Progenitor cell of endocrine pancreas (in vitro differentiated cells): ENCODE measurements around the gene FGR. TPM values are rescaled to one million over a fixed set of nuclear protein-coding genes. Genes with fewer than 3 reads are reported as not detected.

Experiments
- DNase-seq: peaks from one replicate; pipeline ENCODE4 v3.0.0; 2021; ENCODE audit warnings: low spot score; ENCODE audit not compliant: unreplicated experiment
- H3K27ac Mint-ChIP-seq: 2 replicates; pipeline ENCODE4 v1.8.0; 2021; ENCODE audit warnings: mild to moderate bottlenecking, moderate library complexity, mixed read lengths
- H3K27me3 Mint-ChIP-seq: 2 replicates; pipeline ENCODE4 v1.8.0; 2021; ENCODE audit warnings: mixed read lengths
- H3K36me3 Mint-ChIP-seq: 2 replicates; pipeline ENCODE4 v1.8.0; 2022; ENCODE audit warnings: mixed read lengths; ENCODE audit not compliant: insufficient read depth
- H3K4me1 Mint-ChIP-seq: 2 replicates; pipeline ENCODE4 v1.8.0; 2021; ENCODE audit warnings: low read depth, mixed read lengths
- H3K4me3 Mint-ChIP-seq: 2 replicates; pipeline ENCODE4 v1.8.0; 2021; ENCODE audit warnings: low read depth, mild to moderate bottlenecking, moderate library complexity, mixed read lengths
- H3K9me3 Mint-ChIP-seq: 2 replicates; pipeline ENCODE4 v1.8.0; 2021; ENCODE audit warnings: low read depth, mixed read lengths
- CTCF ChIP-seq: fragments of 200-600 bp; sonication (generic); IDR thresholded peaks from one replicate; pipeline ENCODE4 v1.5.0; 2021; ENCODE audit warnings: antibody characterized with exemption, mild to moderate bottlenecking; ENCODE audit not compliant: unreplicated experiment
- total RNA-seq: library from RNA; stranded (reverse); gene quantifications from 2 replicates; pipeline ENCODE4 v1.2.1, GENCODE V29; 2021

FGR gene
- total RNA-seq, 1 donor from 2014 or later, result not detected

DNA sequence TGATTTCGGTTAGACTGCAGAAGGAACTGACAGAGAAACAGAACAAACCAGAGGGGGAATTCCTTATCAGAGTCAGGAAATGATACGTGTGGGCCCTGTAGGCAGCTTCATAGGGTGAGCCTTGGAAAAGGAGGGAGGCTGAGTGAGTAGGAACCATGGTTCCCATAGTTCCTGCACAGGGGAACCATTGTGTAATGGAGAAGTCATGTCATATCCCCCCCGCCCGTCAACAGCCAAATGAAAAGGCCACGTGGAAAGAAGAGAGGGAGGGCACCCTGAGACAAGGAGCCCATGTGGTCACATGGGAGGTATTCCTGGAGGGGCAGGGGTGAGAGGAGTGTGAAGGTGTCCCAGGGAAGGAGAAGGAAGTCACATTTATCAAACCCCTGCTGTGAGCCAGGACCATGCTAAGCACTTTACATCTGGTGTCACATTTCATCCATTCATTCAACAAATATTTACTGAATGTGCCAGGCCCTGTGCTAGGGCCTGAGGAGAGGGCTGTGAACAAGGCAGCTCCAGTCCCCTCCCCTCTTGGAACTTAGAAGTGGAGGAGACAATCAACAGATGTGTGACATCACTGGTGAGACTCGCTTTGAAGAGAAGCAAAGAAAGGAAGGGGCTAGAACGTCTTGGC is 15.7 kb upstream of the FGR start:
- no peak overlapping the region for H3K4me3 Mint-ChIP-seq
- H3K4me1 Mint-ChIP-seq, result peaks cover 23% of the 10 kb centered on the region
- TF ChIP-seq CTCF, result no peak
- H3K27me3 Mint-ChIP-seq, result peaks cover 6% of the 10 kb centered on the region
- H3K9me3 Mint-ChIP-seq, result no peaks in the 10 kb centered on the region
- H3K36me3 Mint-ChIP-seq, result no peaks in the 10 kb centered on the region
- H3K27ac Mint-ChIP-seq, result peak overlapping the region; percentile 23
- no peak for DNase-seq

- H3K36me3 Mint-ChIP-seq, result no peaks in the 10 kb centered on the region
- no peak for DNase-seq
- peaks cover 18% of the 10 kb centered on the region for H3K4me1 Mint-ChIP-seq
- H3K27me3 Mint-ChIP-seq, result peaks cover 10% of the 10 kb centered on the region
- H3K27ac Mint-ChIP-seq, result peak overlapping the region; percentile 20
- H3K9me3 Mint-ChIP-seq, result no peaks in the 10 kb centered on the region
- H3K4me3 Mint-ChIP-seq, result no peak overlapping the region
- no peak for TF ChIP-seq CTCF
Measured at GRCh38 chr1:27650171-27650538, 15.2 kb upstream of the FGR start.

GRCh38 chr1:27649306-27649635 is 14.3 kb upstream of the FGR start:
- H3K36me3 Mint-ChIP-seq, result no peaks in the 10 kb centered on the region
- DNase-seq, result no peak
- no peak overlapping the region for H3K27ac Mint-ChIP-seq
- peaks cover 13% of the 10 kb centered on the region for H3K4me1 Mint-ChIP-seq
- H3K9me3 Mint-ChIP-seq, result no peaks in the 10 kb centered on the region
- peaks cover 10% of the 10 kb centered on the region for H3K27me3 Mint-ChIP-seq
- H3K4me3 Mint-ChIP-seq, result no peak overlapping the region
- TF ChIP-seq CTCF, result no peak

GRCh38 chr1:27648602-27649305 is 13.8 kb upstream of the FGR start:
- TF ChIP-seq CTCF, result no peak
- no peaks in the 10 kb centered on the region for H3K36me3 Mint-ChIP-seq

GRCh38 chr1:27647328-27647727 is 12.3 kb upstream of the FGR start:
- no peak for DNase-seq
- Mint-ChIP-seq H3K27me3 (peaks cover 13% of the 10 kb centered on the region), H3K27ac (no peak overlapping the region), H3K4me1 (peaks cover 13% of the 10 kb centered on the region), H3K9me3 (no peaks in the 10 kb centered on the region), H3K4me3 (no peak overlapping the region), H3K36me3 (no peaks in the 10 kb centered on the region)
- no peak for TF ChIP-seq CTCF

More at GRCh38 chr1:27648602-27649305, 13.8 kb upstream of the FGR start:
- Mint-ChIP-seq H3K27ac (no peak overlapping the region), H3K4me1 (peaks cover 13% of the 10 kb centered on the region), H3K27me3 (peaks cover 10% of the 10 kb centered on the region), H3K4me3 (no peak overlapping the region), H3K9me3 (no peaks in the 10 kb centered on the region)
- no peak for DNase-seq
